Fibroblast of lung (primary cell): ENCODE data around the gene SOCS1. TPM values are rescaled to one million over a fixed set of nuclear protein-coding genes. Genes with fewer than 3 reads are reported as not detected.
A peak's percentile ranks its signal among the peaks of the same experiment; 100 is the strongest.

ENCODE experiments used
- DNase-seq, 2 donors: peaks; one replicate each; pipeline versions ENCODE4 v3.0.0 to v3.0.0-alpha.2; 2010; ENCODE audit warnings: low read depth in 2 of 2
- H2AFZ ChIP-seq: 2 replicates; pipeline ENCODE4 v1.5.1; 2012; ENCODE audit warnings: low read length, control low read depth, inconsistent platforms
- H3K27ac ChIP-seq: 2 replicates; pipeline ENCODE4 v1.5.1; 2011; ENCODE audit warnings: low read length, control low read depth; ENCODE audit not compliant: insufficient read depth
- H3K27me3 ChIP-seq: 2 replicates; pipeline ENCODE4 v1.5.1; 2011; ENCODE audit warnings: mild to moderate bottlenecking, low read length; ENCODE audit not compliant: control insufficient read depth, insufficient read depth
- H3K36me3 ChIP-seq: 2 replicates; pipeline ENCODE4 v1.5.1; 2011; ENCODE audit warnings: low read length; ENCODE audit not compliant: control insufficient read depth, insufficient read depth
- H3K4me1 ChIP-seq: 2 replicates; pipeline ENCODE4 v1.5.1; 2011; ENCODE audit warnings: low read length; ENCODE audit not compliant: control insufficient read depth, insufficient read depth; ENCODE audit errors: extremely low read depth
- H3K4me2 ChIP-seq: 2 replicates; pipeline ENCODE4 v1.5.1; 2011; ENCODE audit warnings: low read length, control low read depth; ENCODE audit not compliant: insufficient read depth; ENCODE audit errors: extremely low read depth
- H3K4me3 ChIP-seq, 4 experiments: fragments of 200-600 bp in 1 of 4; sonication (generic) in 1 of 4; replicated peaks in 1 of 4; 2 replicates each; pipeline ENCODE4 v1.5.1; 2011 to 2016; ENCODE audit warnings: low read length in 4 of 4, low read depth in 3 of 4, mild to moderate bottlenecking in 3 of 4, control low read depth in 2 of 4, inconsistent platforms in 1 of 4, mixed read lengths in 1 of 4; ENCODE audit not compliant: insufficient read depth in 1 of 4; ENCODE audit errors: control extremely low read depth in 1 of 4
- H3K79me2 ChIP-seq: 2 replicates; pipeline ENCODE4 v1.5.1; 2012; ENCODE audit warnings: mild to moderate bottlenecking, low read length, inconsistent platforms; ENCODE audit not compliant: control insufficient read depth, insufficient read depth
- H3K9ac ChIP-seq: 2 replicates; pipeline ENCODE4 v1.5.1; 2011; ENCODE audit warnings: mild to moderate bottlenecking, low read length, control low read depth; ENCODE audit not compliant: insufficient read depth
- H3K9me3 ChIP-seq: 2 replicates; pipeline ENCODE4 v1.5.1; 2012; ENCODE audit warnings: low read depth, low read length; ENCODE audit not compliant: control insufficient read depth, insufficient read depth
- H4K20me1 ChIP-seq: 2 replicates; pipeline ENCODE4 v1.5.1; 2011; ENCODE audit warnings: low read length; ENCODE audit not compliant: control insufficient read depth, insufficient read depth; ENCODE audit errors: extremely low read depth
- CTCF ChIP-seq, 2 donors: IDR thresholded peaks in 1 of 2; conservative IDR thresholded peaks in 1 of 2; 1 replicate in 1 of 2; 2 replicates in 1 of 2; pipeline ENCODE4 v1.5.1; 2011 to 2012; ENCODE audit warnings: low read length in 2 of 2, control low read depth in 1 of 2, inconsistent platforms in 1 of 2, low read depth in 1 of 2, mild to moderate bottlenecking in 1 of 2
- EZH2 ChIP-seq: IDR thresholded peaks from 2 replicates; pipeline ENCODE4 v1.5.1; 2012; ENCODE audit warnings: low read length, control low read depth, mild to moderate bottlenecking; ENCODE audit errors: missing control alignments
- polyA minus RNA-seq: library from RNA; depleted of rRNA, polyadenylated mRNA; stranded (reverse); fragments of >200 nt; gene quantifications from 2 replicates; pipeline ENCODE4 v1.2.3, GENCODE V29; 2011; ENCODE audit warnings: low replicate concordance
- polyA plus RNA-seq, 2 donors: library from polyadenylated mRNA; depleted of rRNA in 1 of 2; stranded (reverse) in 1 of 2; unstranded in 1 of 2; fragments of >200 nt; gene quantifications; 2 replicates each; pipeline ENCODE4 v1.2.1, GENCODE V29; 2011 to 2012; ENCODE audit warnings: missing spikeins in 1 of 2
- total RNA-seq: library from RNA; depleted of rRNA; stranded (reverse); fragments of >200 nt; gene quantifications from 2 replicates; pipeline ENCODE4 v1.2.1, GENCODE V29; 2014

The SOCS1 gene
- total RNA-seq = 13.6 and 21.1 TPM in 2 replicates
- 13.2 and 17.7 TPM in 2 replicates for polyA plus RNA-seq
- polyA plus RNA-seq (2012) = 34.6 and 38.0 TPM in 2 replicates
- polyA minus RNA-seq = 19.9 and 35.8 TPM in 2 replicates

- DNase-seq = peak; percentile 79 to 89
- Histone ChIP-seq H3K27me3 (no peaks in the 10 kb centered on the region), H3K27ac (peak within 1 kb of the TSS; percentile 97), H2AFZ (no peak within 1 kb of the TSS), H3K9ac (peak within 1 kb of the TSS; percentile 94), H3K36me3 (peaks cover 21% of the 10 kb centered on the region), H3K9me3 (no peaks in the 10 kb centered on the region), H3K79me2 (peaks cover 32% of the 10 kb centered on the region), H3K4me1 (peaks cover 24% of the 10 kb centered on the region), H3K4me2 (peak within 1 kb of the TSS; percentile 85), H3K4me3 (peak within 1 kb of the TSS; percentile 75 to 97 (median 88)), H4K20me1 (no peaks in the 10 kb centered on the region)
- TF ChIP-seq EZH2 (no peak), CTCF (conservative IDR thresholded peaks at IDR 0.05 in 1 of 2, IDR thresholded peaks at IDR 0.05 in 1 of 2; ENCODE audit: low read depth in 1 of 2, low read length in 2 of 2) (peak; percentile 41 to 76)
Observed at GRCh38 chr16:11255737-11256660, at the start of gene SOCS1. SOCS1 (minus strand) TSS chr16:11256204; CDS start chr16:11255478, 726 bp downstream.

GRCh38 chr16:11303405-11304138 lies 47.6 kb upstream of the SOCS1 start:
- no peaks in the 10 kb centered on the region for H3K36me3 ChIP-seq
- no peak overlapping the region for H2AFZ ChIP-seq
- no peak for TF ChIP-seq CTCF (conservative IDR thresholded peaks at IDR 0.05 in 1 of 2, IDR thresholded peaks at IDR 0.05 in 1 of 2; ENCODE audit: low read depth in 1 of 2, low read length in 2 of 2)
- TF ChIP-seq EZH2 = no peak
- H3K79me2 ChIP-seq = no peaks in the 10 kb centered on the region
- H3K4me3 ChIP-seq = no peak overlapping the region
- no peak overlapping the region for H3K4me2 ChIP-seq
- no peaks in the 10 kb centered on the region for H3K4me1 ChIP-seq
- DNase-seq = no peak
- no peaks in the 10 kb centered on the region for H3K27me3 ChIP-seq
- no peaks in the 10 kb centered on the region for H4K20me1 ChIP-seq
- no peak overlapping the region for H3K27ac ChIP-seq
- no peaks in the 10 kb centered on the region for H3K9me3 ChIP-seq
- no peak overlapping the region for H3K9ac ChIP-seq

- Histone ChIP-seq H3K9ac (no peak overlapping the region), H3K27me3 (no peaks in the 10 kb centered on the region), H3K79me2 (no peaks in the 10 kb centered on the region), H2AFZ (no peak overlapping the region), H3K4me2 (no peak overlapping the region), H3K4me1 (no peaks in the 10 kb centered on the region), H3K9me3 (no peaks in the 10 kb centered on the region), H4K20me1 (no peaks in the 10 kb centered on the region), H3K4me3 (no peak overlapping the region), H3K27ac (no peak overlapping the region), H3K36me3 (no peaks in the 10 kb centered on the region)
- no peak for DNase-seq
- no peak for TF ChIP-seq CTCF (conservative IDR thresholded peaks at IDR 0.05 in 1 of 2, IDR thresholded peaks at IDR 0.05 in 1 of 2; ENCODE audit: low read depth in 1 of 2, low read length in 2 of 2)
Observed at GRCh38 chr16:11302977-11303376, 47.0 kb upstream of the SOCS1 start.
